Body of pancreas (tissue), 4 donors: ENCODE data around the gene PIBF1.

Experiments used
- POLR2A ChIP-seq, 3 donors: fragments of 450-650 bp; IDR thresholded peaks; one replicate each; pipeline ENCODE4 v1.6.1; 2016; ENCODE audit warnings: antibody characterized with exemption in 3 of 3, mild to moderate bottlenecking in 2 of 3
- TF ChIP-seq, protein P1 (sequence below), 7 experiments: fragments of 450-650 bp in 4 of 7; fragments of 200-600 bp in 3 of 7; sonication (generic) in 3 of 7; IDR thresholded peaks; one replicate each; pipeline ENCODE4 v1.5.1; 2016 to 2019; ENCODE audit warnings: antibody characterized with exemption in 7 of 7

GRCh38 chr13:72889495-72889894 is 107.6 kb downstream of the PIBF1 start:
- TF ChIP-seq, protein P1, sequence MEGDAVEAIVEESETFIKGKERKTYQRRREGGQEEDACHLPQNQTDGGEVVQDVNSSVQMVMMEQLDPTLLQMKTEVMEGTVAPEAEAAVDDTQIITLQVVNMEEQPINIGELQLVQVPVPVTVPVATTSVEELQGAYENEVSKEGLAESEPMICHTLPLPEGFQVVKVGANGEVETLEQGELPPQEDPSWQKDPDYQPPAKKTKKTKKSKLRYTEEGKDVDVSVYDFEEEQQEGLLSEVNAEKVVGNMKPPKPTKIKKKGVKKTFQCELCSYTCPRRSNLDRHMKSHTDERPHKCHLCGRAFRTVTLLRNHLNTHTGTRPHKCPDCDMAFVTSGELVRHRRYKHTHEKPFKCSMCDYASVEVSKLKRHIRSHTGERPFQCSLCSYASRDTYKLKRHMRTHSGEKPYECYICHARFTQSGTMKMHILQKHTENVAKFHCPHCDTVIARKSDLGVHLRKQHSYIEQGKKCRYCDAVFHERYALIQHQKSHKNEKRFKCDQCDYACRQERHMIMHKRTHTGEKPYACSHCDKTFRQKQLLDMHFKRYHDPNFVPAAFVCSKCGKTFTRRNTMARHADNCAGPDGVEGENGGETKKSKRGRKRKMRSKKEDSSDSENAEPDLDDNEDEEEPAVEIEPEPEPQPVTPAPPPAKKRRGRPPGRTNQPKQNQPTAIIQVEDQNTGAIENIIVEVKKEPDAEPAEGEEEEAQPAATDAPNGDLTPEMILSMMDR (IDR thresholded peaks at IDR 0.05): no peak
- TF ChIP-seq POLR2A (IDR thresholded peaks at IDR 0.05): no peak
